Fibroblast of pulmonary artery (primary cell): ENCODE data around the gene ASTN2.

ENCODE experiments used
- DNase-seq: peaks from one replicate; pipeline ENCODE4 v3.0.0-alpha.2; 2010; ENCODE audit warnings: low read depth
- H3K4me3 ChIP-seq: replicated peaks from 2 replicates; pipeline ENCODE4 v1.5.1; 2011; ENCODE audit warnings: low read depth, mild to moderate bottlenecking, control low read depth, low read length, moderate library complexity
- TF ChIP-seq, protein P1 (sequence below): IDR thresholded peaks from 2 replicates; pipeline ENCODE4 v1.5.1; 2011; ENCODE audit warnings: mild to moderate bottlenecking, control low read depth, low read length, inconsistent platforms; ENCODE audit errors: missing control alignments

The ASTN2 gene

GRCh38 chr9:116700882-116701865, 713.7 kb downstream of the ASTN2 start:
- DNase-seq = no peak
- H3K4me3 ChIP-seq = no peak overlapping the region
- TF ChIP-seq, protein P1, sequence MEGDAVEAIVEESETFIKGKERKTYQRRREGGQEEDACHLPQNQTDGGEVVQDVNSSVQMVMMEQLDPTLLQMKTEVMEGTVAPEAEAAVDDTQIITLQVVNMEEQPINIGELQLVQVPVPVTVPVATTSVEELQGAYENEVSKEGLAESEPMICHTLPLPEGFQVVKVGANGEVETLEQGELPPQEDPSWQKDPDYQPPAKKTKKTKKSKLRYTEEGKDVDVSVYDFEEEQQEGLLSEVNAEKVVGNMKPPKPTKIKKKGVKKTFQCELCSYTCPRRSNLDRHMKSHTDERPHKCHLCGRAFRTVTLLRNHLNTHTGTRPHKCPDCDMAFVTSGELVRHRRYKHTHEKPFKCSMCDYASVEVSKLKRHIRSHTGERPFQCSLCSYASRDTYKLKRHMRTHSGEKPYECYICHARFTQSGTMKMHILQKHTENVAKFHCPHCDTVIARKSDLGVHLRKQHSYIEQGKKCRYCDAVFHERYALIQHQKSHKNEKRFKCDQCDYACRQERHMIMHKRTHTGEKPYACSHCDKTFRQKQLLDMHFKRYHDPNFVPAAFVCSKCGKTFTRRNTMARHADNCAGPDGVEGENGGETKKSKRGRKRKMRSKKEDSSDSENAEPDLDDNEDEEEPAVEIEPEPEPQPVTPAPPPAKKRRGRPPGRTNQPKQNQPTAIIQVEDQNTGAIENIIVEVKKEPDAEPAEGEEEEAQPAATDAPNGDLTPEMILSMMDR = no peak

GRCh38 chr9:116700279-116700678, 714.6 kb downstream of the ASTN2 start:
- TF ChIP-seq, protein P1 = no peak
- H3K4me3 ChIP-seq = no peak overlapping the region
- DNase-seq = no peak

DNA sequence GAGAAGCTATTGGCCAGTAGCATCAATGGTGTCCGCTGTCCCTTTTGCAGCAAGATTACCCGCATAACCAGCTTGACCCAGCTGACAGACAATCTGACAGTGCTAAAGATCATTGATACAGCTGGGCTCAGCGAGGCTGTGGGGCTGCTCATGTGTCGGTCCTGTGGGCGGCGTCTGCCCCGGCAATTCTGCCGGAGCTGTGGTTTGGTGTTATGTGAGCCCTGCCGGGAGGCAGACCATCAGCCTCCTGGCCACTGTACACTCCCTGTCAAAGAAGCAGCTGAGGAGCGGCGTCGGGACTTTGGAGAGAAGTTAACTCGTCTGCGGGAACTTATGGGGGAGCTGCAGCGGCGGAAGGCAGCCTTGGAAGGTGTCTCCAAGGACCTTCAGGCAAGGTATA, 717.0 kb downstream of the ASTN2 start:
- TF ChIP-seq, protein P1 = no peak
- no peak overlapping the region for H3K4me3 ChIP-seq
- no peak for DNase-seq

DNA sequence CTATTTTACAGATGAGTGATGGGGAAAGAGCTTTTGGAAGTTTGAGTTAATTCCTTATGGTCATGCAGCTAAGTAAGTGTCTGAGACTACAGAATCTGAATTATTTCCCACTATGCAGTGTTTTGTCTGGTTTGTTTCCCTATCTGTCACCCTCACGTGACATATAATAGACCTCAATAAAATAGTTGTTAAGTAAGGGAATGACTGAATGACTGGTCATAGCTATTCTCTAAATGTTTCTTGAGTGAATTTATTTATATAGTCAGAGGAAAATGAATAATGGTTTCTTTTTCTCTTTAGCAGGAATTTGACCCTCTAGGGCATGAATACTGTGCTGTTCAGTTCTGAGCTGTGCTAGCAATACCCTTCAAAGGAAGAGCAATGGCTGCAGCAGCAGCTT, 717.5 kb downstream of the ASTN2 start:
- peak; percentile 25 for DNase-seq
- TF ChIP-seq, protein P1 = no peak
- H3K4me3 ChIP-seq = no peak overlapping the region

DNA sequence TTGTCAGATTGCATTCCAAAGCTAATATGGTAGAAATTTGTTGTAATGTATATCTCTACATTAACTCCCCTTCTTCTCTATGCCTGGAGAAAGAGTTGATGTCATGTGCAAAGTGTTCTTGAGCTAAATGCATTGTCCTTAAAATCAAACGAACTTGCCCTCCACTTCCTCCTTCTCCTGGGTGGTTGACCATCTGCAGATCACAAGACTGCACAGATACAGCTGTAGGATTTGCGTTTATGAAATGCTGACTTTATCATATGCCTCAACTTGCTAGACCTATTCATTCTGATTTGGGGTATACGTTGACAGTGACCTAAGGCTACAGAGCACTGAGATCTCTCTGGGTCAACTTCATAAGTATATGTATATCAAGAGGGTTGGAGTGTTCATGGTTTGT, 719.4 kb downstream of the ASTN2 start:
- TF ChIP-seq, protein P1 = no peak
- H3K4me3 ChIP-seq = no peak overlapping the region
- no peak for DNase-seq

DNA sequence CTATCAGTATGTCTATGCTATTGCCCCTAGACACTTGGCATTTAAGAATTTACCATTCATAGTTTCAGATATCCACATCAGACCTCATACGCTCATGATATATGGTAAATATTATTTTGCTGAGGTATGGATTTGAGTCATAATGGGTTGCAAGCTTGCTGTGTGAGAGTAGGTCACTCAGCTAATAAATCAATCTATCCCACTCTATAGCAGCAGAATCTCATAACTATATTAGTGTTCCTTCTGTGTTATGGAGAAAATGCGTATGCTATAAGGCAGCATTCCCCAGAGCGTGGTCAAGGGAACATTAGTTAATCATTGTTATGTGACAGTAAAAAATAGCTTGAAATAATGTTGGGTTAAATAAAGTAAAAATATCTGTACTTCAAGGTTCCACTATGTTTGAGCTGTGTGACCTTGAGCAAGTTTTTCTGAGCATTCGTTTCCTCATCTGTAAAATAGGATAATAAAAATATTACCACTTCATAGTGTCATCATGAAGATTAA, 720.0 kb downstream of the ASTN2 start:
- TF ChIP-seq, protein P1 = no peak
- H3K4me3 ChIP-seq = no peak overlapping the region
- DNase-seq = no peak

DNA sequence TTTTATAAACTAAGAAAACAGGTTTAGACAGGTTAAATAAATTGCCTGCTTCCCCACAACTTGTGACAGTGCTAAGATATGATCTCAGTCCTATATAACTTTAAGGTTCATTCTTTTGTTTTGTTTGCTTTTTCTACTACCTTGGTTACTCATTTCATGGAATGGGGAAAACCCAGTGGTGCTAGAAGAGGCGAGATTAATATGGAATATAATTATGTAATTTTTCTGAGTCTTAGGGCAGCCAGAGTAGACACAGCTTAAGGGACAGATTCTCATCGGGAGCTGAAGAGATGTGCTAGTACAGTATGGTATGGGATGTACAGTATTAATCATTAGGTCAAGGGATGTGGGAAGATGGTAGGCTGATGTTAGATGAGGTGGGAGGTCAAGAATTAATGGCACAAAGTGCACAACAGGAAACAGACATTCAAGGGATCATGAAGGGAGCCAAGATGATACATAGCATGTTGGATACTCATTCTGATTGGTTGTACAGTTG, 721.6 kb downstream of the ASTN2 start:
- H3K4me3 ChIP-seq = no peak overlapping the region
- TF ChIP-seq, protein P1 = no peak
- DNase-seq = peak; percentile 44
